NCI-H2171 treated with DMSO at 0.1 percent for 48 hours (cell line): ENCODE results near the gene AGTRAP.

Source experiments
- DNase-seq: peaks from one replicate; lab custom pipeline; 2025; lab: John Stamatoyannopoulos, UW

AGTRAP gene

GRCh38 chr1:11735854-11736745 is at the start of gene AGTRAP:
TSS of gene AGTRAP (plus strand) at chr1:11736136. CDS start at chr1:11736209, 73 bp downstream.
- peak; percentile 85 for DNase-seq

DNA sequence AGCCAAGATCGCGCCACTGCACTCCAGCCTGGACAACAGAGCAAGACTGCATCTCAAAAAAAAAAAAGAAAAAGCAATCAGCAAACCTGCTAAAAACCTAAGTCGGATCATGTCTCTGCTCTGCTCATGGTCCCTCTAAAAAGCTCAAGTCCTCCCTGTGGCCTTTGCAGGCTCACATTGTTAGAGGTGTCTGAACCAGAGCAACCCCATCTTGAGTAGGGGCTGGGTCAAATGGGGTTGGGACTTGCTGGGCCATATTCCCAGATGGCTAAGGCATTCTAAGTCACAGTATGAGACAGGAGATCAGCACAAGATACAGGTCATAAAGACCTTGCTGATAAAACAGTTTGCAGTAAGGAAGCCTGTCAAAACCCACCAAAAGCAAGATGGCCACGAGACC is 47.4 kb upstream of the AGTRAP start:
- no peak for DNase-seq

GRCh38 chr1:11690397-11691301 is 45.3 kb upstream of the AGTRAP start:
- DNase-seq, result peak; percentile 65

DNA sequence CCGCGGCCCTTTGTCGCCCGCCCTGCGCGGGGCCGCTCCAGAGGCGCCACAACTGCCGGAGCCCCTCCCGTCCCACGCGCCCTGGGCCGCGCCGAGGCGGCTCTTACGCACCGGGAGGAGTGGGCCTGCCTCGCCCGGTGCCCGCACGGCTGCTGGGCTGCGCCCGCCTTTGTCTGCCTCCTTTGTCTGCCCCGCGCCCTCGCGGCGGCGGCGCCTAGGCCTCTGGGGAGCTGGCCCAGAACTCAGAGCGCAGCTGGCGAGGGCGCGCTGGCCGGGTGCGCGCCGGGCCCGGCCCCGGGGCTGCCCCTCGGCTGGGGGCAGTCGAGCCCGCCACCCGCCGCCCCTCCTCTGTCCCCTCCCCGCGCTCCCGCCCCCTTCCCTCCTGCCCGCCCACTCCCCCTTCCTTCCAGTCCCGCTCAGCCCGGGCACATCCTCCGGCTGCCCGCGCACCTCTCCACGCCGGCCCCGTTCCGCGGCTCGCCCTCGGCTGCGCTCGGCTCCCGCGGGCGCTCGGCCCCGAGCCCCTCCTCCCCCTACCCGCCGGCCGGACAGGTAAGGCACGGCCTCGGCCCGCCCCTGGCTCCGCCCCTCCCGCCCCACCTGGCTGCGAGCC is 44.5 kb upstream of the AGTRAP start, which contains the start of gene DRAXIN:
Gene DRAXIN (plus strand): TSS at position 409 of the 613 bp plus-strand sequence. CDS start 14,549 bp downstream, outside the sequence.
- peak; percentile 60 for DNase-seq

DNA sequence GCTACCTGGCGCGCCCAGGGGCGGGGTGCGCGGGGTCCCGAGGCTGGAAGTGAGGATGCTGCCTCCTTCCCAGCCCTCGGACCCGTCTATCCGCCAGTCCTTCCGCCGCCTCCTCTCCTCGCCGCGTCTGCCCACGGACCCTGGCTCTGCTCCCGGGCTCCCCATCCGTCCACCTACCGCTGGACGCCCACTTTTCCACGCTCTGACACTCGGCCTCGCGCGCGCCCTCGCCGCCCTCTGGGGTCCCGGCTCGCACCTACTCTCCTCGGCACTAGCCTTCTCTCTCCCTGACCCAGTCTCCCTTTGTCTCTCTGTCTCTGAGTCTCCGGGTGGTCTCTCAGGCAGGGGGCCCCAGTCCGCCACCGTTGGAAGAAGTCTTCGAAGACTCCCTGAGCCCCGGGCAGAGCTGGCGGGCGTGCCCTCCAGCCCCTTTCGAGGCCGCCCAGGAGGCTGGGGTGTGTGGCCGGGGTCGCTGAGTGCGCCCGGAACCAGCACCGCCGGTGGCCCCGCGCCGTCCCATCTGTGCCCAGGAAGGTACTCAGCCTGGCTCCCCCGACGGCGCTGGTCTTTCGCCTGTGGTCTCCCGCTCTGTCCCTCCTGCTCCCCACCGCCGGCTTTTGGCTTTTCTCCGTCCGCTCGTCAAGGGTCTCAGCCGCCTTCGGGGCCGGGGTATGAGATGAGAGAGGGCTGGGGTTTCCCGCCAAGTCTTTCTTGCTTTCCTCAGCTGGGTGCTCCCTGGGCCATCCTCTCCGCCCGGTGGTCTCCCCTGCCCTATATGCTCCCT is 43.8 kb upstream of the AGTRAP start:
- DNase-seq, result no peak

DNA sequence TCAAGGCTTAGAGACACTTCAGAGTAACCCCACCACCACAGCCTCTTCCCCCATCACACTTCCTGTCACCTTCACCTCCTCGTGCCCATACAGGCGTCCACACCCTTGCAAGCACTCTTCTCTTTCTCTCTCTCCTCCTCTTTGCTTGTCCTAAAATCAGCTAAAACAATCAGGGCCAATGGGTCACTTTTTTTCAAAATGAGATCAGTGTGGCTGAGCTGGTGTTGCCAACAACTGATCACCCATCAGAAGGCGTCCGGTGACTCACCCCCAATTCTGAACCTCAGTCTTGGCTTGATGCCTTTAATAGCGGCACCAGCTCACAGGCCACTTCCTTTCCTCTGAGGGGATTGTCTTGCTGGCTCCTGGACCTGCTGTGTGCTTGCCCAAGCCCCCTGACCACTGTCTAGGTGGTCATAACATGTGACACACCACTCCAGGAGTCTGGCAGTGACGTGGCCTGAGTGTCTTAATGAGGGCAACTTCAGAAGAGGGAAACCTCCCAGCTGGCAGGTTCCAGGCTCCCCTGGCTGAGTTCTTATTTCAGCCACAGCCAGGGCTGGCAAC is 42.8 kb upstream of the AGTRAP start:
- no peak for DNase-seq

GRCh38 chr1:11693917-11694316 is 42.0 kb upstream of the AGTRAP start:
- DNase-seq, result no peak

GRCh38 chr1:11695861-11696260 is 40.1 kb upstream of the AGTRAP start:
- DNase-seq, result no peak

- DNase-seq, result no peak
Observed at GRCh38 chr1:11697188-11697892, 38.6 kb upstream of the AGTRAP start.

DNA sequence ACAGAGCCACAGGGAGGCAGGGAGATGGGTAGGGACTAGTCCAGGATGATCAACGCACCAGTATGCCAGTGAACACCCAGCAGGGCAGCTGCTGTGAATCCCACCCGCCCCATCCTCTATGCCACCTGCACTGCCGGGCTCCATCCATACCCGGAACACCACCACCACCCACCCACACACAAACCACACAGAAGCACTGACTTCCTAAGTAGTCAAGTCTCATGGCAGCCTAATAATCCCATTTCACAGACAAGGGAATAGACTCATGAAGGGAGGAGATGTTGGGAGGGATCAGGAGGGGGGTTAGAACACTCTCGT is 38.1 kb upstream of the AGTRAP start:
- DNase-seq, result no peak

GRCh38 chr1:11700601-11701467 is 35.1 kb upstream of the AGTRAP start:
- peak; percentile 94 for DNase-seq

GRCh38 chr1:11701551-11701961 is 34.4 kb upstream of the AGTRAP start:
- peak; percentile 56 for DNase-seq

- DNase-seq, result no peak
Observed at GRCh38 chr1:11701981-11702803, 33.7 kb upstream of the AGTRAP start.

- no peak for DNase-seq
Observed at GRCh38 chr1:11703357-11704193, 32.4 kb upstream of the AGTRAP start.

GRCh38 chr1:11704194-11704529 is 31.8 kb upstream of the AGTRAP start:
- no peak for DNase-seq

DNA sequence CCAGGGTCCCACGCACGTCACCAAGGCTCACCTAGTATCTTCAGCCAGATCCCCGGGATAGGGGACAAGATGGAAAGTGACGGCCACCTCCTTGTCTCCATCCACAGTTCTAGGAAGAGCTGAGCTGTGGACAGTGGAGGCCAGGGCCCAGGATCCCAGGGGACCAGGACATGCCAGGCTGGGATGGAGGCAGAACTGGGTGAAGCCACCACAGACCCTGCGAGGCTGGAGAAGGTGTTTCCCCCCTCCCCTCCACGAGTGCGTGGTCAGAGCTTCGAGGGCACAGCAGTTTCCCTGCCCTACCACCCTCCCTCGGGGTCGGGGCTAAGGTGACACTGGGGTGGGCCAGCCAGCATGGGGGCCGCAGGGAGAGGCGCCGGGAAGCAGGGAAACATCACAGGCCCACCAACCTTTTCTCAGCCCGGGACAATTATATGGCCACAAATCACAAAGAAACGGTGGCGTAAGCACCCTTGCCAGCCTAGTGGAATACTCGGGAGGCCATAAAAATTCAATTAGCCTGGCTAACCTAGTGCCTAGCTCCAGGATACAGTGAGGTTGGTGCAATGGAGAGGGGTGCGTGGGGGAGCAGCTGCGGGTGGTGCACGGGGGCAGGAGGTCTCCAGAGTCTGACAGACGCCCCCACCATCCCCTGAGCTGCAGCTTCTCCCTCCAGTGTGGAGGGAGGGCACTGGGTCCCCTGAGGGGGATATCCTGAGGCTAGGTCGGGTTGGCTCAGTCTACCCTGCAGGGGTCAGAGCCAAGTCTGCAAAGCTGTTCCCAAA is 31.1 kb upstream of the AGTRAP start:
- DNase-seq, result no peak

DNA sequence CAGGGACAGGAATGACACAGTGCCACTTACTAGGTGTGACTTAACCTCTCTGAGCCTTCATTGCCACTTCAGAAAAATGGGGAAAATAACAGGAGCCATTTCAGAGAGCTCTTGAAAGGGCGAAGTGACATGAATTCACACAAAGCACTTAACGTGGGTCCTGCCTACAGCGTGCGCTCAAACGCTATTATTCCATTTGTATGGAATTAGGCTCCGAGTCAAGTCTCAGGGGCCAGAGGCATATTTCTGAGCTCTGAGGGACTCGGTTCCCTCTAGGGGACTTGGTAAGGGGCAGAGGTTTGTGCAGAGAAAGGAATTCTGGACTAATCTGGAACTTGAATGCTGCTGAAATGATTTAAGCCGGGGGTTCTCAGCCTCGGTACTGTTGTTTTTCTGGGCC is 30.3 kb upstream of the AGTRAP start:
- no peak for DNase-seq
